Small intestine (tissue), 7 donors: Measurements from ENCODE around the gene SST. TPM values are rescaled to one million over a fixed set of nuclear protein-coding genes. Genes with fewer than 3 reads are reported as not detected.

Experiments used
- DNase-seq, 2 donors: peaks; one replicate each; pipeline versions ENCODE4 v3.0.0 to v3.0.0-alpha.2; 2013
- FAIRE-seq: peaks from 2 replicates; lab custom pipeline; 2012; peaks lifted over from hg19 to GRCh38; lab: Jason Lieb, UNC
- H3K27ac ChIP-seq, 3 donors: one replicate each; pipeline ENCODE4 v1.5.1; 2013; ENCODE audit warnings: low read length in 2 of 3, mild to moderate bottlenecking in 2 of 3, control low read depth in 1 of 3, inconsistent platforms in 1 of 3, low read depth in 1 of 3, moderate library complexity in 1 of 3
- H3K27me3 ChIP-seq, 3 donors: one replicate each; pipeline ENCODE4 v1.6.1; 2013; ENCODE audit warnings: low read length in 3 of 3, inconsistent platforms in 1 of 3; ENCODE audit not compliant: control insufficient read depth in 3 of 3, insufficient read depth in 3 of 3
- H3K36me3 ChIP-seq, 3 donors: one replicate each; pipeline ENCODE4 v1.6.1; 2013; ENCODE audit warnings: low read length in 3 of 3, inconsistent platforms in 1 of 3, low read depth in 1 of 3, mild to moderate bottlenecking in 1 of 3, moderate library complexity in 1 of 3; ENCODE audit not compliant: control insufficient read depth in 3 of 3, insufficient read depth in 2 of 3
- H3K4me1 ChIP-seq, 3 donors: one replicate each; pipeline ENCODE4 v1.6.1; 2013; ENCODE audit warnings: low read length in 2 of 3, inconsistent platforms in 1 of 3, low read depth in 1 of 3, mild to moderate bottlenecking in 1 of 3, moderate library complexity in 1 of 3; ENCODE audit not compliant: control insufficient read depth in 3 of 3, insufficient read depth in 2 of 3
- H3K4me3 ChIP-seq, 3 donors: one replicate each; pipeline ENCODE4 v1.5.1; 2013; ENCODE audit warnings: low read length in 3 of 3, control low read depth in 1 of 3, inconsistent platforms in 1 of 3, low read depth in 1 of 3, mild to moderate bottlenecking in 1 of 3, moderate library complexity in 1 of 3
- H3K9me3 ChIP-seq, 2 donors: one replicate each; pipeline ENCODE4 v1.6.1; 2013; ENCODE audit warnings: low read depth in 1 of 2, low read length in 1 of 2; ENCODE audit not compliant: control insufficient read depth in 2 of 2, insufficient read depth in 1 of 2
- WGBS, 3 donors: extraction: QIAGEN DNeasy Blood & Tissue Kit; methylation state at CpG; one replicate each; pipeline ENCODE4 v1.1.7; 2013; 5-methylcytosine and 5-hydroxymethylcytosine counted together
- polyA plus RNA-seq, 4 donors: library from polyadenylated mRNA; stranded (reverse) in 3 of 4; unstranded in 1 of 4; fragments of 200-250 nt in 3 of 4; fragments of 120-200 nt in 1 of 4; gene quantifications; one replicate each; pipeline versions ENCODE4 v1.2.1 to v1.2.3, GENCODE V29; 2013
- donor health status: healthy with polysubstance abuse.
- donor health status: control.
- donor health status: control.
- donor health status: Bipolar disorder and iron deficiency.
- donor health status: healthy.

SST gene
- polyA plus RNA-seq, 4 donors, result 72.7 to 377 (median 143) TPM

- peak; percentile 71 to 73 for DNase-seq
- no peak for FAIRE-seq
- Histone ChIP-seq H3K9me3 (no peaks in the 10 kb centered on the region), H3K36me3 (no peaks in the 10 kb centered on the region), H3K4me1 (peaks cover 0 to 6% (median 0%) of the 10 kb centered on the region in 3 donors), H3K27ac (no peak overlapping the region), H3K27me3 (no peaks in the 10 kb centered on the region), H3K4me3 (no peak overlapping the region)
- WGBS, 3 donors, result 26 to 32% (median 30%) methylated on average over 7 of the region's 7 CpGs
Observed at GRCh38 chr3:187679638-187680396, 9.6 kb upstream of the SST start.

DNA sequence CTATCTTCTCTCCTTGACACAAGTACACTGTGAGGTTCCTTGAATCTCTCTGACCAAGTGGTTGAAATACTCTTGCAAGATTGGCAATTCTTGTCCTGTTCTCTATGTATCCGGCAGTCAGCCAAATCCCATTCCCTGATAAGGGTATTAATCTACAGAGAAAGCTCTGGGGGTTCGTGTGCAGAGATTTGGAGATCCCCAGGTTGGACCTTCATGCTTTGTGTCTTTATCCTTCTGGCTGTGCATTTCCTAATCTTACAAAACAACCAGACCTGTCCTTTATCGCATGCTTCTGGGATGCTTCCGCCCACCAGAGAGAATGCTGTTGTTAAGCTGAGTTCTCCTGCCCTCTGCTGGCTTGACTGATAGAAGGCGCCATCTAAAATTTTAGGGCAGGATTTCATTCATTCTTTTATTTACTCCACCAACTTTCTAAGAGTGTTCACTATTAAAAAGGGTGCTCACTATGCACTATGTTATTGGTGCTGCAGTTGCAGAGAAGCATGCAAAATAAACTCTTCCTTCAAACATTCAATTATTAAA is 8.6 kb upstream of the SST start:
- Histone ChIP-seq H3K36me3 (no peaks in the 10 kb centered on the region), H3K27me3 (no peaks in the 10 kb centered on the region), H3K27ac (no peak overlapping the region), H3K4me3 (no peak overlapping the region), H3K4me1 (peaks cover 0 to 6% (median 0%) of the 10 kb centered on the region in 3 donors), H3K9me3 (no peaks in the 10 kb centered on the region)
- peak; percentile 25 to 49 for DNase-seq
- 12 to 20% (median 18%) methylated on average over 5 of the region's 5 CpGs for WGBS, 3 donors
- no peak for FAIRE-seq

- Histone ChIP-seq H3K9me3 (no peaks in the 10 kb centered on the region), H3K4me1 (peaks cover 0 to 6% (median 0%) of the 10 kb centered on the region in 3 donors), H3K27me3 (peaks cover 0 to 2% (median 0%) of the 10 kb centered on the region in 3 donors), H3K36me3 (no peaks in the 10 kb centered on the region), H3K4me3 (no peak overlapping the region), H3K27ac (no peak overlapping the region)
- DNase-seq (no peak), FAIRE-seq (no peak)
- 9 to 36% (median 21%) methylated on average over 1 of the region's 1 CpG for WGBS, 3 donors
Observed at GRCh38 chr3:187677604-187678003, 7.4 kb upstream of the SST start.

- FAIRE-seq (no peak), DNase-seq (no peak)
- Histone ChIP-seq H3K27me3 (peaks cover 0 to 14% (median 5%) of the 10 kb centered on the region in 3 donors), H3K9me3 (no peaks in the 10 kb centered on the region), H3K4me1 (no peaks in the 10 kb centered on the region), H3K27ac (no peak overlapping the region), H3K4me3 (no peak overlapping the region), H3K36me3 (no peaks in the 10 kb centered on the region)
- 22 to 65% (median 62%) methylated on average over 3 of the region's 3 CpGs for WGBS, 3 donors
Observed at GRCh38 chr3:187673012-187673411, 2.8 kb upstream of the SST start.

- no peak overlapping the region for H3K27ac ChIP-seq
- no peak overlapping the region for H3K4me3 ChIP-seq
- no peaks in the 10 kb centered on the region for H3K9me3 ChIP-seq
- peaks cover 0 to 14% (median 5%) of the 10 kb centered on the region in 3 donors for H3K27me3 ChIP-seq
- no peaks in the 10 kb centered on the region for H3K36me3 ChIP-seq
- FAIRE-seq (no peak), DNase-seq (no peak)
- no peaks in the 10 kb centered on the region for H3K4me1 ChIP-seq
Observed at GRCh38 chr3:187667526-187667925, 2.7 kb downstream of the SST start.

DNA sequence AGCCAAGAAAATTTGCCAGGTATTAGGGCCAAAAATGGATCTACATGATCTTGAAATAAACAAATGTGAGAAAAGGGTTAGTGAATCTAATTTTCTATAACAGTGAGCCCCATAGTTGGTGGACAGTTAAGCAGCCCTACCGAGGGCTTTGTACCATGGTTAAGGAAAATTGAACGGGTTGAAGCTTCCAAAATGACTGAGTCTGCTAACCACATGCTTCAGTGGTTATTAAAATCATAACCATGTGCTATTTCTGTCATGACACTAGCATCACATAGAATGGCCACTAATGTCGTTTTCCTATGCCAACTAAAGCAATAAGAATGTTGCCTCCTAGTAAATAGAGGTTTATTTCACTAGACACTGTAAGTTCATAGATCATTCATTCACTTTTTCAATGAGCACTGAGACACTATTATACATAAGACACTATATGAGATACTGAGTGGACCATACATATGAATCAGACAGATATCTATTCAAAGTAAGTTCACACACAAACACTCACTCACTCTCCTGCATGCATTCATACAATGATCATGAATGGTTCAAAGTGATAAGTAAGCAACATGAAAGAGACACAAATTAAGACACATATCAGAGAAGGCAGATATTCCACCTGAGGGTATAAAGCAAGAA is 4.3 kb downstream of the SST start:
- no peak overlapping the region for H3K4me3 ChIP-seq
- H3K27me3 ChIP-seq, result peaks cover 0 to 8% (median 2%) of the 10 kb centered on the region in 3 donors
- 49 to 67% (median 62%) methylated on average over 3 of the region's 3 CpGs for WGBS, 3 donors
- H3K36me3 ChIP-seq, result no peaks in the 10 kb centered on the region
- no peaks in the 10 kb centered on the region for H3K9me3 ChIP-seq
- no peak for DNase-seq
- H3K27ac ChIP-seq, result no peak overlapping the region
- H3K4me1 ChIP-seq, result no peaks in the 10 kb centered on the region
- no peak for FAIRE-seq

- no peaks in the 10 kb centered on the region for H3K36me3 ChIP-seq
- H3K9me3 ChIP-seq, result no peaks in the 10 kb centered on the region
- no peaks in the 10 kb centered on the region for H3K4me1 ChIP-seq
- no peak for FAIRE-seq
- H3K4me3 ChIP-seq, result no peak overlapping the region
- peaks cover 0 to 4% (median 2%) of the 10 kb centered on the region in 3 donors for H3K27me3 ChIP-seq
- DNase-seq, result no peak
- no peak overlapping the region for H3K27ac ChIP-seq
Observed at GRCh38 chr3:187665010-187665409, 5.2 kb downstream of the SST start.

- no peaks in the 10 kb centered on the region for H3K36me3 ChIP-seq
- no peak for FAIRE-seq
- WGBS, 3 donors, result 69 to 71% (median 70%) methylated on average over 5 of the region's 5 CpGs
Observed at GRCh38 chr3:187662848-187663409, 7.3 kb downstream of the SST start.

More at GRCh38 chr3:187662848-187663409, 7.3 kb downstream of the SST start:
- peaks cover 0 to 2% (median 0%) of the 10 kb centered on the region in 3 donors for H3K27me3 ChIP-seq
- no peak overlapping the region for H3K4me3 ChIP-seq
- H3K27ac ChIP-seq, result no peak overlapping the region
- no peak for DNase-seq
- no peaks in the 10 kb centered on the region for H3K4me1 ChIP-seq
- no peaks in the 10 kb centered on the region for H3K9me3 ChIP-seq
